H1 (cell line): ENCODE data around the gene ELOVL6. TPM values are rescaled to one million over a fixed set of nuclear protein-coding genes. Genes with fewer than 3 reads are reported as not detected.

Experiments used
- CTCF ChIA-PET: fragments of 300-600 bp; sonication (Branson Sonifier 250); formaldehyde crosslinking; loops from one replicate; lab custom pipeline; 2021; ENCODE audit not compliant: partially characterized antibody; lab: Charles Lee
- POLR2A ChIA-PET: fragments of 300-600 bp; sonication (Branson Sonifier 250); formaldehyde crosslinking; loops from one replicate; lab custom pipeline; 2021; ENCODE audit warnings: inconsistent platforms; ENCODE audit not compliant: partially characterized antibody; lab: Charles Lee
- DNase-seq, 2 experiments: peaks; one replicate each; pipeline versions ENCODE4 v3.0.0 to v3.0.0-alpha.2; 2010 to 2022; ENCODE audit warnings: low spot score in 2 of 2, low read depth in 1 of 2, mixed read lengths in 1 of 2
- FAIRE-seq: peaks from 2 replicates; lab custom pipeline; 2011; peaks lifted over from hg19 to GRCh38; lab: Jason Lieb, UNC
- H2AFZ ChIP-seq: 2 replicates; pipeline ENCODE4 v1.8.1; 2012; ENCODE audit warnings: low read length, inconsistent platforms
- H2AK5ac ChIP-seq: 2 replicates; pipeline ENCODE4 v1.6.1; 2013; ENCODE audit warnings: low read depth, low read length
- H2BK120ac ChIP-seq: replicated peaks from 2 replicates; pipeline ENCODE3; 2013; ENCODE audit warnings: low read depth, low read length, inconsistent platforms
- H2BK12ac ChIP-seq: 2 replicates; pipeline ENCODE4 v1.6.1; 2013; ENCODE audit warnings: low read depth, low read length
- H2BK15ac ChIP-seq: 2 replicates; pipeline ENCODE4 v1.6.1; 2013; ENCODE audit warnings: low read length
- H2BK20ac ChIP-seq: 2 replicates; pipeline ENCODE4 v1.6.1; 2013; ENCODE audit warnings: low read length
- H2BK5ac ChIP-seq: 2 replicates; pipeline ENCODE4 v1.6.1; 2013; ENCODE audit warnings: low read depth, low read length
- H3K14ac ChIP-seq: 2 replicates; pipeline ENCODE4 v1.6.1; 2013; ENCODE audit warnings: inconsistent platforms; ENCODE audit not compliant: insufficient read length
- H3K18ac ChIP-seq: 2 replicates; pipeline ENCODE4 v1.6.1; 2013; ENCODE audit warnings: low read length; ENCODE audit errors: extremely low read depth
- H3K23ac ChIP-seq: 2 replicates; pipeline ENCODE4 v1.6.1; 2013; ENCODE audit warnings: inconsistent platforms; ENCODE audit not compliant: insufficient read length
- H3K23me2 ChIP-seq: 2 replicates; pipeline ENCODE4 v1.6.1; 2013; ENCODE audit warnings: low read depth, low read length
- H3K27ac ChIP-seq: 2 replicates; pipeline ENCODE4 v1.6.1; 2011; ENCODE audit warnings: low read depth, low read length, inconsistent platforms
- H3K27me3 ChIP-seq, 4 experiments: replicated peaks in 1 of 4; 1 replicate in 1 of 4; 2 replicates in 3 of 4; pipeline versions ENCODE4 v1.6.1 to v1.8.1; 2011 to 2013; ENCODE audit warnings: low read length in 3 of 4, mild to moderate bottlenecking in 3 of 4, inconsistent platforms in 2 of 4, mixed read lengths in 2 of 4, moderate library complexity in 1 of 4; ENCODE audit not compliant: control insufficient read depth in 3 of 4, insufficient read depth in 3 of 4; ENCODE audit errors: extremely low read depth in 1 of 4
- H3K36me3 ChIP-seq, 4 experiments: 2 replicates each; pipeline versions ENCODE4 v1.6.1 to v1.8.1; 2011 to 2013; ENCODE audit warnings: mild to moderate bottlenecking in 4 of 4, low read length in 3 of 4, moderate library complexity in 2 of 4, control low read depth in 1 of 4, inconsistent platforms in 1 of 4; ENCODE audit not compliant: insufficient read depth in 4 of 4, control insufficient read depth in 2 of 4
- H3K4ac ChIP-seq: replicated peaks from 2 replicates; pipeline ENCODE3; 2013; ENCODE audit warnings: low read length, low read depth, mixed read lengths, inconsistent platforms; ENCODE audit not compliant: insufficient read length
- H3K4me1 ChIP-seq, 4 experiments: replicated peaks in 1 of 4; 1 replicate in 1 of 4; 2 replicates in 3 of 4; pipeline versions ENCODE4 v1.6.1 to v1.8.1; 2011 to 2013; ENCODE audit warnings: low read length in 3 of 4, inconsistent platforms in 2 of 4, mixed read lengths in 1 of 4; ENCODE audit not compliant: insufficient read depth in 4 of 4, control insufficient read depth in 3 of 4
- H3K4me2 ChIP-seq, 2 experiments: 2 replicates each; pipeline versions ENCODE4 v1.6.1 to v1.8.1; 2011 to 2013; ENCODE audit warnings: low read depth in 2 of 2, low read length in 2 of 2, control low read depth in 1 of 2, inconsistent platforms in 1 of 2, mild to moderate bottlenecking in 1 of 2; ENCODE audit not compliant: insufficient read depth in 1 of 2
- H3K4me3 ChIP-seq, 4 experiments: fragments of 200-600, 300-600 bp in 1 of 4; sonication (generic), shearing (Covaris generic), sonication (Bioruptor Twin) in 1 of 4; 2 replicates each; pipeline versions ENCODE4 v1.5.1 to v1.8.1; 2011 to 2016; ENCODE audit warnings: low read length in 4 of 4, low read depth in 3 of 4, control low read depth in 2 of 4, inconsistent platforms in 2 of 4, mild to moderate bottlenecking in 2 of 4, mixed read lengths in 1 of 4, moderate library complexity in 1 of 4; ENCODE audit not compliant: insufficient read depth in 2 of 4; ENCODE audit errors: extremely low read depth in 1 of 4
- H3K56ac ChIP-seq: replicated peaks from 2 replicates; pipeline ENCODE3; 2013; ENCODE audit warnings: low read depth, mild to moderate bottlenecking, mixed read lengths, low read length, inconsistent platforms; ENCODE audit not compliant: insufficient read length
- H3K79me1 ChIP-seq: 2 replicates; pipeline ENCODE4 v1.6.1; 2013; ENCODE audit warnings: low read depth, low read length, control low read depth
- H3K79me2 ChIP-seq, 2 experiments: 2 replicates each; pipeline versions ENCODE4 v1.6.1 to v1.8.1; 2012 to 2013; ENCODE audit warnings: low read length in 2 of 2, mild to moderate bottlenecking in 2 of 2, inconsistent platforms in 1 of 2; ENCODE audit not compliant: insufficient read depth in 2 of 2, control insufficient read depth in 1 of 2
- H3K9ac ChIP-seq, 4 experiments: replicated peaks in 1 of 4; 1 replicate in 1 of 4; 2 replicates in 3 of 4; pipeline versions ENCODE4 v1.6.1 to v1.8.1; 2011 to 2013; ENCODE audit warnings: low read depth in 3 of 4, low read length in 3 of 4, control low read depth in 2 of 4, mild to moderate bottlenecking in 2 of 4, moderate library complexity in 2 of 4, inconsistent platforms in 1 of 4; ENCODE audit errors: extremely low read depth in 1 of 4
- H3K9me3 ChIP-seq, 2 experiments: 2 replicates each; pipeline versions ENCODE4 v1.6.1 to v1.8.1; 2012 to 2013; ENCODE audit warnings: mild to moderate bottlenecking in 2 of 2, moderate library complexity in 2 of 2, control low read depth in 1 of 2, inconsistent platforms in 1 of 2, low read depth in 1 of 2, low read length in 1 of 2, mixed read lengths in 1 of 2; ENCODE audit not compliant: insufficient read depth in 2 of 2
- H4K20me1 ChIP-seq, 2 experiments: replicated peaks in 1 of 2; 2 replicates each; pipeline versions ENCODE3 to v1.8.1; 2011 to 2013; ENCODE audit warnings: inconsistent platforms in 2 of 2, low read length in 2 of 2, mild to moderate bottlenecking in 1 of 2; ENCODE audit not compliant: insufficient read depth in 2 of 2, control insufficient read depth in 1 of 2
- H4K5ac ChIP-seq: 2 replicates; pipeline ENCODE4 v1.6.1; 2013; ENCODE audit warnings: low read length, low read depth, mixed read lengths, inconsistent platforms; ENCODE audit not compliant: insufficient read length
- H4K8ac ChIP-seq: 2 replicates; pipeline ENCODE4 v1.8.0; 2013; ENCODE audit warnings: mild to moderate bottlenecking, moderate library complexity, low read length, inconsistent platforms; ENCODE audit not compliant: insufficient read depth; ENCODE audit errors: extremely low read depth
- H4K91ac ChIP-seq: replicated peaks from 2 replicates; pipeline ENCODE3; 2013; ENCODE audit warnings: low read length, mixed read lengths, inconsistent platforms; ENCODE audit not compliant: insufficient read length
- ATF2 ChIP-seq: IDR thresholded peaks from 2 replicates; pipeline ENCODE4 v1.6.1; 2012; ENCODE audit warnings: low read length, inconsistent platforms
- BCL11A ChIP-seq, 2 experiments: IDR thresholded peaks; one replicate each; pipeline ENCODE4 v1.6.1; 2011; ENCODE audit warnings: low read depth in 2 of 2, low read length in 2 of 2, mild to moderate bottlenecking in 2 of 2
- CBX5 ChIP-seq: fragments of 300-800, 300-1000 bp; sonication (generic); IDR thresholded peaks from 2 replicates; pipeline ENCODE4 v1.7.1; 2016; ENCODE audit warnings: antibody characterized with exemption, low read length, low read depth
- CEBPB ChIP-seq: IDR thresholded peaks from 2 replicates; pipeline ENCODE4 v1.6.1; 2012; ENCODE audit warnings: low read depth, low read length
- CREB1 ChIP-seq: IDR thresholded peaks from 2 replicates; pipeline ENCODE4 v1.6.1; 2012; ENCODE audit warnings: inconsistent platforms
- GTF2F1 ChIP-seq: IDR thresholded peaks from 2 replicates; pipeline ENCODE4 v1.6.1; 2012; ENCODE audit warnings: low read depth, low read length, improper control_type of control experiment, borderline replicate concordance
- HDAC2 ChIP-seq, 2 experiments: fragments of 300-600 bp in 1 of 2; sonication (generic) in 1 of 2; IDR thresholded peaks; 2 replicates each; pipeline ENCODE4 v1.6.1; 2011 to 2012; ENCODE audit warnings: low read depth in 2 of 2, low read length in 2 of 2, mild to moderate bottlenecking in 2 of 2, moderate library complexity in 2 of 2, borderline replicate concordance in 1 of 2, inconsistent platforms in 1 of 2
- KDM4A ChIP-seq: IDR thresholded peaks from one replicate; pipeline ENCODE4 v1.7.1; 2012; ENCODE audit warnings: low read depth, mild to moderate bottlenecking, moderate library complexity, low read length, inconsistent platforms; ENCODE audit not compliant: severe bottlenecking
- RAD21 ChIP-seq, 2 experiments: IDR thresholded peaks in 1 of 2; conservative IDR thresholded peaks in 1 of 2; 2 replicates each; pipeline ENCODE4 v1.6.1; 2011; ENCODE audit warnings: low read depth in 2 of 2, low read length in 2 of 2, improper control_type of control experiment in 1 of 2, inconsistent platforms in 1 of 2, mild to moderate bottlenecking in 1 of 2, moderate library complexity in 1 of 2
- SIRT6 ChIP-seq: IDR thresholded peaks from one replicate; pipeline ENCODE4 v1.7.1; 2012; ENCODE audit warnings: low read length, inconsistent platforms
- SP4 ChIP-seq: IDR thresholded peaks from 2 replicates; pipeline ENCODE4 v1.6.1; 2012; ENCODE audit warnings: low read length, inconsistent platforms
- SRF ChIP-seq: IDR thresholded peaks from 2 replicates; pipeline ENCODE4 v1.6.1; 2011; ENCODE audit warnings: mild to moderate bottlenecking, low read depth, low read length, moderate library complexity
- ZNF274 ChIP-seq: IDR thresholded peaks from 2 replicates; pipeline ENCODE4 v1.7.0; 2012; ENCODE audit warnings: low read length, borderline replicate concordance; ENCODE audit errors: extremely low read depth
- WGBS, 2 experiments: shearing (Covaris generic) in 1 of 2; methylation state at CpG; one replicate each; pipeline versions ENCODE4 v1.1.6 to v1.1.7; 2013 to 2015; ENCODE audit warnings: low lambda C conversion rate in 2 of 2, mixed read lengths in 2 of 2, inconsistent platforms in 1 of 2, low coverage in 1 of 2, missing lambda C conversion rate in 1 of 2; ENCODE audit not compliant: insufficient replicate concordance in 2 of 2, insufficient coverage in 1 of 2, insufficient read length in 1 of 2; ENCODE audit errors: extremely low coverage in 1 of 2, missing lambda C conversion rate in 1 of 2; 5-methylcytosine and 5-hydroxymethylcytosine counted together
- polyA plus RNA-seq, 7 experiments: library from polyadenylated mRNA; depleted of rRNA in 3 of 7; stranded (reverse) in 5 of 7; unstranded in 2 of 7; fragments of >200 nt in 5 of 7; fragments of 200-250 nt in 2 of 7; gene quantifications; 1 replicate in 5 of 7; 2 replicates in 1 of 7; 4 replicates in 1 of 7; pipeline versions ENCODE4 v1.2.1 to v1.2.3, GENCODE V29; 2011 to 2013; ENCODE audit warnings: missing spikeins in 2 of 7, mixed read lengths in 2 of 7
- total RNA-seq: library from RNA; stranded (reverse); fragmentation: NEBNext Ultra II Directional; extraction: Animal tissue kit (Norgen Biotek cat#: 25700); gene quantifications from 2 replicates; pipeline ENCODE4 v1.2.1, GENCODE V29; 2021

ELOVL6 gene
- total and polyA plus RNA-seq, 2 of the 8 experiments (the other 6 are each of a cell fraction or from before 2014, with no cell fraction given): 27.8 to 86.6 TPM

DNA sequence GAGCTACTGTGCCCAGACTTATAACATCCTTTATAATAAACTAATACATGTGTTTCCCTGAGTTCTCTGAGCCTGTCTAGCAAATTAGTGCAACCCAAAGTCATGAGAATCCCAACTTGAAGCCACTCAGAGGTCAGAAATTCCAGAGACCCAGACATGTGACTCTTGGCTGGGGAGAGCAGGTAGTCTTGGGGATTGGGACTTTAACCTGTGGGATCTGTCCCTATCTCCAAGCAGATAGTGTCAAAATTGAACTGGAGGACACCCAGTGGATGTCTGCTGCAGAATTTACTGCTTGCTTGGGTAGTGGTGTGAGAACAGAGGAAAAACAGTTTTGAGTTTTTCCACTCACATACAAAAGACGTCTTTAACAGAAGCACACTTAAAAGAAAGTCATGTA, 26.4 kb downstream of the ELOVL6 start:
- H3K4ac ChIP-seq: no peak overlapping the region
- H3K36me3 ChIP-seq: peaks cover 0 to 10% (median 5%) of the 10 kb centered on the region in 4 experiments; a peak in 3 of 8 replicates
- H3K79me2 ChIP-seq: peaks cover 0 to 46% of the 10 kb centered on the region in 2 experiments; a peak in 2 of 4 replicates
- no peak overlapping the region for H4K8ac ChIP-seq
- H3K18ac ChIP-seq: no peak overlapping the region
- H3K9me3 ChIP-seq: no peaks in the 10 kb centered on the region
- H3K4me1 ChIP-seq: no peaks in the 10 kb centered on the region
- no peak overlapping the region for H3K4me2 ChIP-seq
- H3K79me1 ChIP-seq: no peaks in the 10 kb centered on the region; the same call in 1 of the 2 replicates
- WGBS, 2 experiments: 80% methylated on average over 1 of the region's 1 CpG; no CpG with 5 or more reads in 1 of the 2 experiments
- H2BK15ac ChIP-seq: no peak overlapping the region
- H3K56ac ChIP-seq: no peak overlapping the region
- H3K27me3 ChIP-seq: no peaks in the 10 kb centered on the region
- no peaks in the 10 kb centered on the region for H4K20me1 ChIP-seq
- H2AK5ac ChIP-seq: no peak overlapping the region
- FAIRE-seq (no peak), DNase-seq (no peak)
- H2BK12ac ChIP-seq: no peak overlapping the region
- H3K23me2 ChIP-seq: no peaks in the 10 kb centered on the region
- H2AFZ ChIP-seq: no peak overlapping the region
- H3K23ac ChIP-seq: no peak overlapping the region
- ChIA-PET CTCF (interaction anchor here (0.9 to 2.1 kb wide), 8 partner anchors 8 to 345 kb away, joined by 3 to 18 read pairs (median 6); no protein-coding TSS in a partner anchor), POLR2A (interaction anchor here (0.6 kb wide), 1 partner anchor 1019 kb away, joined by 3 read pairs; no protein-coding TSS in a partner anchor)
- no peak overlapping the region for H3K27ac ChIP-seq
- H3K14ac ChIP-seq: no peak overlapping the region
- H4K5ac ChIP-seq: no peak overlapping the region
- no peak overlapping the region for H2BK120ac ChIP-seq
- no peak overlapping the region for H3K9ac ChIP-seq
- H4K91ac ChIP-seq: no peak overlapping the region
- no peak overlapping the region for H2BK5ac ChIP-seq
- H2BK20ac ChIP-seq: no peak overlapping the region
- no peak overlapping the region for H3K4me3 ChIP-seq
- TF ChIP-seq SP4 (no peak), SIRT6 (no peak), BCL11A (IDR thresholded peaks at IDR 0.05; ENCODE audit: low read depth in 2 of 2, low read length in 2 of 2) (no peak), ZNF274 (no peak), ATF2 (no peak), CBX5 (no peak), HDAC2 (IDR thresholded peaks at IDR 0.05; ENCODE audit: borderline replicate concordance in 1 of 2, low read depth in 2 of 2, low read length in 2 of 2) (no peak), SRF (no peak), CEBPB (no peak), CREB1 (no peak), GTF2F1 (no peak), RAD21 (IDR thresholded peaks at IDR 0.05 in 1 of 2, conservative IDR thresholded peaks at IDR 0.05 in 1 of 2; ENCODE audit: low read depth in 2 of 2, low read length in 2 of 2) (no peak), KDM4A (no peak)
